AG09319 (cell line): ENCODE results near the gene RPN2.

Source experiments
- DNase-seq: peaks from one replicate; pipeline ENCODE4 v3.0.0-alpha.2; 2010; ENCODE audit warnings: low read depth; ENCODE audit errors: extremely low read depth
- CTCF ChIP-seq: IDR thresholded peaks from 2 replicates; pipeline ENCODE4 v1.5.1; 2011; ENCODE audit warnings: low read depth, mild to moderate bottlenecking, inconsistent platforms, low read length, moderate library complexity

The RPN2 gene

DNA sequence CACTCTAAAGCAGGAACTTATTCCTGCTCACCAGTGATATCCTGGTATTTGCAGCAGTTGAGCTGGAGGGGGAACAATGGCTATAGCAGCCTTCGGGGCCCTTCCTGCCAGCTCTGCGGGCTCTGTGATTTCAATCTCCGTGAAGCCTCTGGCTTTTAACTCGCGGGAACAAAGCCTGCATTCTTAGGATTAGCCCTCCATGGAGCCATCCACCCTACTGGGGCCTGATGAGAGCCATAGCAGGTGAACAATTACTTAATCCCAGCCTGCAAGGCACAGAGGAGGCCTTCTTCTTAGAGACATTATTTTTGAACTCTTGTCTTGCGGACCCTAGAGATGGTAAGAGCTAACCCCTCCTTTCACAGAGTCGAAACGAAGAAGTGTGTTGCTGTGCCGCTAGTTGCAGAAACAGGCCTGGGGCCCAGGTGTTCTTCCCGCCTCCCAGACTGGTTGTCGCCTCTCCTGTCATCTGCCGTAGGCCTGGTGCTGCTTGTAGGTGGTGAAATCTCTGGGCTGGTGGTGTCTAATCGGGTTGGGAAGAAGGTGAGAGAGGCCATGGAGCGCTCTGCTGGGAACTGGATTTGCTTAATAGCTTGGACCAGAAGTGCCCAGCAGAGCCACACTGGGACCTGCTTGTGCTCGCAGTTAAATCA is 72.8 kb downstream of the RPN2 start:
- TF ChIP-seq CTCF: no peak
- DNase-seq: no peak

- DNase-seq: no peak
- no peak for TF ChIP-seq CTCF
These were observed 74.0 kb downstream of the RPN2 start for GRCh38 chr20:37253087-37253486.

DNA sequence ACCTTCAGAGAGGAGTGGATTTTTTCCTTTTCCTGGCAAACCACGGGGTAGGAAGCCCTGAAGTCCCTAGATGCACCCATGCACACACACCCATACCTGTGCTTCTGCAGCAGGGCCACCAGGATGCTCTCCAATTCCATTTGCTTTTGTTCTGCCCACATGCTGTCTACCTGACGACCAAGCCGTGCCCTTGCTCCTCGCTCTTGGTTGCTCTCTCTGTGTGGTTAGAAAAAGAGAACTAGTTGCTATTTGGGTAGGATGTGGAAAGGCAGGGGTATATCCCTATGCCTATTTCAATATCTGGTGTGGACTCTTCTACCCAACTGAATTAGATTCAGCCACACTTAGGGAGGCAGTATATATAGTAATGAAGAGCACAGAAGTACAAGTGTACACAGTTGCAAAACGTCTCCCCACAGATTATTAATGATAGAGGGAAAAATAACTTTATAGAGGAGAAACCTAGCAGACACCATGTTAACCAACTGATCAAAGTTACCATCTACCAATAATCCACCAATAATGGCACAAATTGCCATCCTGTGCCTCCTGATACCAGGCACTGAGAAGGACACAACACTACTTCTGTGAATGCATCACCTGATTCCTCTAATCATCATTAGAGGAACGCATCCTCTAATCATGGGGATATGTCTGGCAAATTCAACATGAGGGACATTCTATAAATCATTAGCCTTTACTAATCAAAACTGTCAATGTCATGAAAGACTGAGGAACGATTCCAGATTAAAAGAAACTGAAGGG is 75.2 kb downstream of the RPN2 start:
- DNase-seq: no peak
- TF ChIP-seq CTCF: no peak

GRCh38 chr20:37256286-37256685 is 77.2 kb downstream of the RPN2 start:
- TF ChIP-seq CTCF: no peak
- no peak for DNase-seq

GRCh38 chr20:37257530-37257929 is 78.4 kb downstream of the RPN2 start:
- DNase-seq: no peak
- TF ChIP-seq CTCF: no peak

DNA sequence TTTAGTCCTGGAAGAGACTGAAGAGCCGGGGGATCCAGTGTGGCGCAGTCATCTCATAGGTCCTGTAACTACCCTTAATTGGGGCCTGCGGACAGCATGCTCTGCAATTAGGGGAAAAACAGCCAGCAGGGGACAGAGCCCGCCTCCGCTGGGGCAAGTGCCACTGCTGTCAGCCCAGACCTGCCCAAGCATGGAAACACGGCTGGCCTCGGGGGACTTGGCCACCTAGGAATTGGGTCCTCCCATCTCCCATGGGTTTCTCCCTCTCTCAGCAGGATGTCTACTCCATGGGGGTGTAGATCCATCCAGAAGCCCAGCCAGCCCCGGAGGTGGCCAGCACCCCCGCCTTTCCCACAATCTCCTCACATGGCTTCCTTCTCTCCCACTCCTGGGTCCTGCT is 78.9 kb downstream of the RPN2 start:
- DNase-seq: no peak
- TF ChIP-seq CTCF: no peak

GRCh38 chr20:37259031-37259430 is 79.9 kb downstream of the RPN2 start:
- no peak for TF ChIP-seq CTCF
- no peak for DNase-seq
